Loucy (cell line): ENCODE data around the gene MRPL2.

Experiments used
- H2AFZ ChIP-seq: fragments of 200-600 bp; sonication (generic); 2 replicates; pipeline ENCODE4 v1.6.0; 2016; ENCODE audit warnings: antibody characterized with exemption, mild to moderate bottlenecking, low read length, moderate library complexity
- H3F3A ChIP-seq: fragments of 200-600 bp; 2 replicates; pipeline ENCODE4 v1.6.0; 2016; ENCODE audit warnings: antibody characterized with exemption, low read depth, mild to moderate bottlenecking
- H3K27me3 ChIP-seq: fragments of 200-600 bp; sonication (generic); 2 replicates; pipeline ENCODE4 v1.6.1; 2014; ENCODE audit warnings: low read length, mild to moderate bottlenecking; ENCODE audit not compliant: insufficient read depth, poor library complexity, severe bottlenecking
- H3K36me3 ChIP-seq: fragments of 200-600 bp; sonication (generic); 2 replicates; pipeline ENCODE4 v1.6.1; 2016; ENCODE audit warnings: low read length; ENCODE audit not compliant: insufficient read depth
- H3K4me1 ChIP-seq: fragments of 200-600 bp; sonication (generic); 2 replicates; pipeline ENCODE4 v1.5.1; 2014; ENCODE audit warnings: low read length, mild to moderate bottlenecking; ENCODE audit not compliant: insufficient read depth, poor library complexity, severe bottlenecking
- H3K4me2 ChIP-seq: fragments of 200-600 bp; sonication (generic); 2 replicates; pipeline ENCODE4 v1.6.0; 2014; ENCODE audit warnings: antibody characterized with exemption, low read length, low read depth, mild to moderate bottlenecking; ENCODE audit not compliant: poor library complexity, severe bottlenecking
- H3K4me3 ChIP-seq: fragments of 200-600 bp; sonication (generic); 2 replicates; pipeline ENCODE4 v1.5.1; 2014; ENCODE audit warnings: low read length, mild to moderate bottlenecking, mixed read lengths; ENCODE audit not compliant: poor library complexity, severe bottlenecking
- H3K79me2 ChIP-seq: fragments of 200-600 bp; sonication (generic); 2 replicates; pipeline ENCODE4 v1.6.1; 2014; ENCODE audit warnings: low read length; ENCODE audit not compliant: insufficient read depth
- H3K9ac ChIP-seq: fragments of 200-600 bp; sonication (generic); 2 replicates; pipeline ENCODE4 v1.6.0; 2014; ENCODE audit warnings: mild to moderate bottlenecking, low read depth, low read length, moderate library complexity; ENCODE audit not compliant: poor library complexity, severe bottlenecking
- H3K9me2 ChIP-seq: fragments of 200-600 bp; sonication (generic); replicated peaks from 2 replicates; pipeline ENCODE4 v1.6.1; 2016; ENCODE audit warnings: low read depth, low read length, mixed read lengths
- H3K9me3 ChIP-seq: fragments of 200-600 bp; sonication (generic); 2 replicates; pipeline ENCODE4 v1.6.1; 2014; ENCODE audit warnings: mild to moderate bottlenecking, antibody characterized with exemption, low read length, low read depth; ENCODE audit not compliant: insufficient read depth
- H4K20me1 ChIP-seq: fragments of 200-600 bp; sonication (generic); 2 replicates; pipeline ENCODE4 v1.6.0; 2014; ENCODE audit warnings: antibody characterized with exemption, low read length, mild to moderate bottlenecking; ENCODE audit not compliant: insufficient read depth, poor library complexity, severe bottlenecking
- CTCF ChIP-seq: fragments of 200-600 bp; sonication (generic); conservative IDR thresholded peaks from 2 replicates; pipeline ENCODE4 v1.5.1; 2014; ENCODE audit warnings: mild to moderate bottlenecking, antibody characterized with exemption, low read length
- EZH2phosphoT487 ChIP-seq: fragments of 200-600 bp; IDR thresholded peaks from 2 replicates; pipeline ENCODE4 v1.6.1; 2018; ENCODE audit warnings: antibody characterized with exemption, mild to moderate bottlenecking, moderate library complexity, borderline replicate concordance

The MRPL2 gene

GRCh38 chr6:43037197-43037596, 22.0 kb downstream of the MRPL2 start:
- Histone ChIP-seq H4K20me1 (no peaks in the 10 kb centered on the region), H3K4me2 (no peak overlapping the region), H3K9me3 (no peaks in the 10 kb centered on the region), H3K79me2 (no peaks in the 10 kb centered on the region), H3K9ac (no peak overlapping the region), H3F3A (no peaks in the 10 kb centered on the region), H3K36me3 (peaks cover 12% of the 10 kb centered on the region; the same call in 1 of the 2 replicates), H3K9me2 (no peaks in the 10 kb centered on the region), H3K4me1 (no peaks in the 10 kb centered on the region), H3K4me3 (no peak overlapping the region), H2AFZ (no peak overlapping the region), H3K27me3 (no peaks in the 10 kb centered on the region)
- no peak for TF ChIP-seq CTCF
- no peak for TF ChIP-seq EZH2phosphoT487

- H3K36me3 ChIP-seq = peaks cover 12% of the 10 kb centered on the region; the same call in 1 of the 2 replicates
- H2AFZ ChIP-seq = no peak overlapping the region
- no peak overlapping the region for H3K4me2 ChIP-seq
- H3K9ac ChIP-seq = no peak overlapping the region
- H3K79me2 ChIP-seq = no peaks in the 10 kb centered on the region
- H3K9me3 ChIP-seq = no peaks in the 10 kb centered on the region
- no peak for TF ChIP-seq EZH2phosphoT487
- TF ChIP-seq CTCF = no peak
- H4K20me1 ChIP-seq = no peaks in the 10 kb centered on the region
- H3K9me2 ChIP-seq = no peaks in the 10 kb centered on the region
- no peaks in the 10 kb centered on the region for H3K27me3 ChIP-seq
- H3F3A ChIP-seq = no peaks in the 10 kb centered on the region
- H3K4me1 ChIP-seq = no peaks in the 10 kb centered on the region
- H3K4me3 ChIP-seq = no peak overlapping the region
These were observed 22.5 kb downstream of the MRPL2 start for GRCh38 chr6:43036712-43037111.

- no peak overlapping the region for H3K4me2 ChIP-seq
- H3K4me1 ChIP-seq = no peaks in the 10 kb centered on the region
- TF ChIP-seq EZH2phosphoT487 (no peak), CTCF (no peak)
- no peaks in the 10 kb centered on the region for H4K20me1 ChIP-seq
- H2AFZ ChIP-seq = no peak overlapping the region
- no peaks in the 10 kb centered on the region for H3F3A ChIP-seq
- no peaks in the 10 kb centered on the region for H3K27me3 ChIP-seq
- no peak overlapping the region for H3K4me3 ChIP-seq
- no peaks in the 10 kb centered on the region for H3K9me2 ChIP-seq
- H3K9me3 ChIP-seq = no peaks in the 10 kb centered on the region
- H3K36me3 ChIP-seq = peaks cover 12% of the 10 kb centered on the region; the same call in 1 of the 2 replicates
- H3K79me2 ChIP-seq = no peaks in the 10 kb centered on the region
- no peak overlapping the region for H3K9ac ChIP-seq
These were observed 23.6 kb downstream of the MRPL2 start for GRCh38 chr6:43035495-43036194.
